Lung (tissue), 12 donors: Measurements from ENCODE around the gene COX10. TPM values are rescaled to one million over a fixed set of nuclear protein-coding genes. Genes with fewer than 3 reads are reported as not detected.

Source experiments
- ATAC-seq: fragments of 200-7000 bp; cut with Tn5 transposase; one replicate; pipeline ENCODE4 v1.9.1; 2020; ENCODE audit warnings: moderate number of reproducible peaks; ENCODE audit not compliant: insufficient read depth, low FRiP score
- DNase-seq, 3 donors: peaks; one replicate each; pipeline ENCODE4 v3.0.0-alpha.2; 2013 to 2017
- H3K27ac ChIP-seq, 2 donors: one replicate each; pipeline ENCODE4 v1.5.1; 2013; ENCODE audit warnings: mild to moderate bottlenecking in 2 of 2, moderate library complexity in 2 of 2, control low read depth in 1 of 2, inconsistent platforms in 1 of 2, low read depth in 1 of 2, low read length in 1 of 2
- H3K27me3 ChIP-seq, 3 donors: one replicate each; pipeline ENCODE4 v1.5.1; 2013; ENCODE audit warnings: low read length in 2 of 3; ENCODE audit not compliant: control insufficient read depth in 3 of 3, insufficient read depth in 3 of 3
- H3K36me3 ChIP-seq, 4 donors: one replicate each; pipeline ENCODE4 v1.5.1; 2013; ENCODE audit warnings: low read length in 4 of 4, mild to moderate bottlenecking in 1 of 4, moderate library complexity in 1 of 4; ENCODE audit not compliant: control insufficient read depth in 4 of 4, insufficient read depth in 4 of 4
- H3K4me1 ChIP-seq, 5 donors: one replicate each; pipeline ENCODE4 v1.5.1; 2013; ENCODE audit warnings: low read length in 5 of 5, mild to moderate bottlenecking in 2 of 5, moderate library complexity in 1 of 5; ENCODE audit not compliant: control insufficient read depth in 5 of 5, insufficient read depth in 5 of 5
- H3K4me3 ChIP-seq: one replicate; pipeline ENCODE4 v1.5.1; 2013; ENCODE audit warnings: mild to moderate bottlenecking, control low read depth, moderate library complexity
- H3K9ac ChIP-seq, 2 donors: one replicate each; pipeline ENCODE4 v1.5.1; 2013; ENCODE audit warnings: low read length in 2 of 2, control low read depth in 1 of 2; ENCODE audit not compliant: insufficient read depth in 1 of 2
- H3K9me3 ChIP-seq, 4 donors: one replicate each; pipeline ENCODE4 v1.5.1; 2013; ENCODE audit warnings: low read length in 3 of 4, mild to moderate bottlenecking in 1 of 4, moderate library complexity in 1 of 4; ENCODE audit not compliant: control insufficient read depth in 4 of 4, insufficient read depth in 3 of 4
- CTCF ChIP-seq: IDR thresholded peaks from 2 replicates; pipeline ENCODE4 v1.5.1; 2012; ENCODE audit warnings: mild to moderate bottlenecking; ENCODE audit errors: control extremely low read depth, extremely low read depth
- WGBS, 2 donors: extraction: QIAGEN DNeasy Blood & Tissue Kit; methylation state at CpG; one replicate each; pipeline ENCODE4 v1.1.7; 2013; 5-methylcytosine and 5-hydroxymethylcytosine counted together
- polyA plus RNA-seq, 2 donors: library from polyadenylated mRNA; stranded (reverse); fragments of 200-250 nt; gene quantifications; one replicate each; pipeline ENCODE4 v1.2.1, GENCODE V29; 2013
- total RNA-seq, 2 donors: library from RNA; depleted of rRNA in 1 of 2; stranded (reverse); fragments of >200 nt in 1 of 2; gene quantifications; one replicate each; pipeline ENCODE4 v1.2.1, GENCODE V29; 2014 to 2021
- donor health status: control.
- donor health status: control.
- donor health status: Bipolar disorder and iron deficiency.
- donor health status: healthy.
- donor health status: DM: yes; HTN: yes; CAD: no.

The COX10 gene
- total and polyA plus RNA-seq, 4 donors: 6.4 to 17.9 (median 12.4) TPM

- H3K4me3 ChIP-seq: no peak overlapping the region
- peaks cover 2 to 18% (median 16%) of the 10 kb centered on the region in 5 donors for H3K4me1 ChIP-seq
- H3K36me3 ChIP-seq: no peaks in the 10 kb centered on the region
- no peaks in the 10 kb centered on the region for H3K9me3 ChIP-seq
- no peak for TF ChIP-seq CTCF
- no peaks in the 10 kb centered on the region for H3K27me3 ChIP-seq
- no peak for ATAC-seq
- peak; percentile 25 to 38 (median 26) for DNase-seq
- H3K27ac ChIP-seq: no peak overlapping the region
- no peak overlapping the region for H3K9ac ChIP-seq
- 66 to 72% methylated on average over 7 of the region's 7 CpGs for WGBS, 2 donors
Observed at GRCh38 chr17:14094676-14095601, 25.6 kb downstream of the COX10 start.

GRCh38 chr17:14095631-14096030 is 26.3 kb downstream of the COX10 start:
- peaks cover 2 to 18% (median 11%) of the 10 kb centered on the region in 5 donors for H3K4me1 ChIP-seq
- no peak for TF ChIP-seq CTCF
- H3K27ac ChIP-seq: no peak overlapping the region
- DNase-seq (peak; percentile 29 to 65 (median 35)), ATAC-seq (no peak)
- H3K36me3 ChIP-seq: no peaks in the 10 kb centered on the region
- no peaks in the 10 kb centered on the region for H3K9me3 ChIP-seq
- H3K9ac ChIP-seq: no peak overlapping the region
- H3K27me3 ChIP-seq: no peaks in the 10 kb centered on the region
- no peak overlapping the region for H3K4me3 ChIP-seq
- WGBS, 2 donors: 82 to 88% methylated on average over 3 of the region's 3 CpGs

- WGBS, 2 donors: 36 to 66% methylated on average over 3 of the region's 3 CpGs
- no peak for TF ChIP-seq CTCF
- DNase-seq: peak; percentile 26 to 63 (median 32)
- no peak overlapping the region for H3K9ac ChIP-seq
- peaks cover 0 to 5% (median 0%) of the 10 kb centered on the region in 4 donors for H3K36me3 ChIP-seq
- ATAC-seq: peak; percentile 24
- H3K4me3 ChIP-seq: no peak overlapping the region
- H3K27me3 ChIP-seq: no peaks in the 10 kb centered on the region
- H3K4me1 ChIP-seq: peaks cover 2 to 16% (median 7%) of the 10 kb centered on the region in 5 donors
- H3K27ac ChIP-seq: no peak overlapping the region
- no peaks in the 10 kb centered on the region for H3K9me3 ChIP-seq
Observed at GRCh38 chr17:14098246-14098645, 28.9 kb downstream of the COX10 start.
